CD4-positive, alpha-beta T cell treated with Interleukin-4 for 1 hour (primary cell): ENCODE data around the gene FXYD1.
"Not testable (repeated sequence)": the region's sequence is repeated elsewhere in the genome, so short reads cannot be mapped to it uniquely, and the experiment has no call there.

ENCODE experiments used
- DNase-seq, 2 donors: peaks; one replicate each; pipeline ENCODE4 v3.0.0-alpha.2; 2020 to 2022

FXYD1 gene

GRCh38 chr19:35125749-35126623 is 12.6 kb upstream of the FXYD1 start:
- DNase-seq, result no peak

- DNase-seq, result no peak
These were observed 12.0 kb upstream of the FXYD1 start for GRCh38 chr19:35126624-35126959.

- no peak for DNase-seq
These were observed 10.8 kb upstream of the FXYD1 start for GRCh38 chr19:35127871-35128270.

- no peak for DNase-seq
These were observed 10.1 kb upstream of the FXYD1 start for GRCh38 chr19:35128398-35129057.

- DNase-seq, result not testable (repeated sequence)
These were observed 8.8 kb upstream of the FXYD1 start for GRCh38 chr19:35129724-35130274.

- no peak for DNase-seq
These were observed 7.6 kb upstream of the FXYD1 start for GRCh38 chr19:35130761-35131720.

- no peak for DNase-seq
These were observed 6.4 kb upstream of the FXYD1 start for GRCh38 chr19:35132254-35132653.

GRCh38 chr19:35133826-35134225 is 4.8 kb upstream of the FXYD1 start:
- DNase-seq, result no peak

- DNase-seq, result no peak
These were observed 3.9 kb upstream of the FXYD1 start, which contains the start of gene LGI4 for GRCh38 chr19:35134601-35135242. Gene LGI4, minus strand, starts transcription at chr19:35135059. Its CDS starts 379 bp downstream, at chr19:35134680.

- peak; percentile 67 to 70 for DNase-seq
These were observed 3.2 kb upstream of the FXYD1 start for GRCh38 chr19:35135389-35135909.

- no peak for DNase-seq
These were observed 2.4 kb upstream of the FXYD1 start for GRCh38 chr19:35136231-35136630.

GRCh38 chr19:35136977-35137702 is 1.5 kb upstream of the FXYD1 start:
- no peak for DNase-seq

- DNase-seq, result no peak
These were observed 1.8 kb downstream of the FXYD1 start for GRCh38 chr19:35140207-35140961.

- DNase-seq, result peak; percentile 95 to 96
These were observed 2.6 kb downstream of the FXYD1 start for GRCh38 chr19:35140962-35141836.

GRCh38 chr19:35141837-35142605 is 3.4 kb downstream of the FXYD1 start:
- DNase-seq, result no peak

- peak; percentile 75 to 82 for DNase-seq
These were observed 4.1 kb downstream of the FXYD1 start for GRCh38 chr19:35142606-35143230.

GRCh38 chr19:35143231-35143715 is 4.6 kb downstream of the FXYD1 start, which contains the start of gene FXYD7:
Gene FXYD7, plus strand, starts transcription at chr19:35143255. Its CDS starts 79 bp downstream, at chr19:35143334.
- DNase-seq, result peak in 1 of 2 donors; percentile 14

GRCh38 chr19:35143818-35144217 is 5.2 kb downstream of the FXYD1 start:
- DNase-seq, result no peak
